ENCODE data around the gene NTM. TPM values are rescaled to one million over a fixed set of nuclear protein-coding genes. Genes with fewer than 3 reads are reported as not detected.

The NTM gene
- total and polyA plus RNA-seq, 12 donors: 0.26 to 11.5 (median 4.0) TPM

DNA sequence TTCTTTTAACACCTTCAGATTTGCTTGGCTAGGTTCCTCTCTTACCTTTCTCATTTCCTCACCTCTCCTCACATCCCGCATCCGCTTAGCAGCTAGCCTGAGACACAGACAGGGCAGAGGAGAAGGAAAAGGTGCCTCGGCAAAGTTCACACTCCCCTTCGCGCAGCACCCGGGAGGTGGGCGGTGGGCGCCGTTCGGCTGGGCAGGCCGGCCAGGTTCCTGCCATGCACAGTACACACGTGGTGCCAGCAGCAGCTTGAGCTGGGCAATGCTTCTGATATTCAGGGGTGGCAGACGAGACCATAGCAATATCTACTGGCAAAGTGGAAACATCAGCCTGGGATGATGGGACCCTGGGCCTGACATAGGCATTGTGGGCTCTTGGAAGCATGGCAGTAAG is 3.3 kb downstream of the NTM start:
- H3K27me3 ChIP-seq: peaks cover 19% of the 10 kb centered on the region
- no peak for DNase-seq
- H3K36me3 ChIP-seq (replicated peaks in 1 of 2): no peaks in the 10 kb centered on the region
- no peak for TF ChIP-seq POLR2A (IDR thresholded peaks at IDR 0.05)
- TF ChIP-seq, protein P1, sequence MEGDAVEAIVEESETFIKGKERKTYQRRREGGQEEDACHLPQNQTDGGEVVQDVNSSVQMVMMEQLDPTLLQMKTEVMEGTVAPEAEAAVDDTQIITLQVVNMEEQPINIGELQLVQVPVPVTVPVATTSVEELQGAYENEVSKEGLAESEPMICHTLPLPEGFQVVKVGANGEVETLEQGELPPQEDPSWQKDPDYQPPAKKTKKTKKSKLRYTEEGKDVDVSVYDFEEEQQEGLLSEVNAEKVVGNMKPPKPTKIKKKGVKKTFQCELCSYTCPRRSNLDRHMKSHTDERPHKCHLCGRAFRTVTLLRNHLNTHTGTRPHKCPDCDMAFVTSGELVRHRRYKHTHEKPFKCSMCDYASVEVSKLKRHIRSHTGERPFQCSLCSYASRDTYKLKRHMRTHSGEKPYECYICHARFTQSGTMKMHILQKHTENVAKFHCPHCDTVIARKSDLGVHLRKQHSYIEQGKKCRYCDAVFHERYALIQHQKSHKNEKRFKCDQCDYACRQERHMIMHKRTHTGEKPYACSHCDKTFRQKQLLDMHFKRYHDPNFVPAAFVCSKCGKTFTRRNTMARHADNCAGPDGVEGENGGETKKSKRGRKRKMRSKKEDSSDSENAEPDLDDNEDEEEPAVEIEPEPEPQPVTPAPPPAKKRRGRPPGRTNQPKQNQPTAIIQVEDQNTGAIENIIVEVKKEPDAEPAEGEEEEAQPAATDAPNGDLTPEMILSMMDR (IDR thresholded peaks at IDR 0.05): no peak
- intact Hi-C loops (cut with DNase I): no loop called here
- WGBS, 4 donors: 81 to 95% (median 83%) methylated on average over 12 to 13 of the region's 13 CpGs
- H3K9me3 ChIP-seq (replicated peaks in 1 of 3): no peaks in the 10 kb centered on the region
- H3K27ac ChIP-seq: no peak overlapping the region
- peaks cover 4 to 8% of the 10 kb centered on the region in 2 donors for H3K4me1 ChIP-seq (replicated peaks in 1 of 2)
- no peak overlapping the region for H3K4me3 ChIP-seq

DNA sequence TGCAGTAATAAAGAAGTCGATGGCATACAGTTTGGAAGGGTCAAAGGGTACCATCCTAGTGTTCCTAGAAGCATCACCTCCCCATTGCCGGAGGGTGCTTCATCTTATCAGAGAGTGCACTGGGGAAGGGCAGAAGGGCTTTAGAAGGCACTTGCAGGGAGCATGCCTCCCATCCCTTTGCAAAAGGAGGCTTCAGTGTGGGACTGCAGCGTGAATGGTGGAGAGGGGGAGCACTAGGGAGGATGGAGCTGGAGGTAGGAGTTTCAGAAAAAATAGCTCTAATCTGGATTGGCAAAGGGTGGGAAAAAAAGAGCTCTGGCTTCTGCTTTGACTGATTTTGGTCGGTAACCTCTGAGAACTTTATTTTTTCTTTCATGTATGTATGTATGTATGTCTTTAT is 5.0 kb downstream of the NTM start:
- no peaks in the 10 kb centered on the region for H3K36me3 ChIP-seq (replicated peaks in 1 of 2)
- H3K27me3 ChIP-seq: peaks cover 19% of the 10 kb centered on the region
- DNase-seq: no peak
- intact Hi-C loops (cut with DNase I): no loop called here
- 61 to 69% (median 64%) methylated on average over 4 of the region's 4 CpGs for WGBS, 4 donors
- H3K4me3 ChIP-seq: no peak overlapping the region
- no peak overlapping the region for H3K27ac ChIP-seq
- TF ChIP-seq, protein P1 (IDR thresholded peaks at IDR 0.05): no peak
- H3K9me3 ChIP-seq (replicated peaks in 1 of 3): no peaks in the 10 kb centered on the region
- H3K4me1 ChIP-seq (replicated peaks in 1 of 2): peaks cover 4 to 8% of the 10 kb centered on the region in 2 donors

DNA sequence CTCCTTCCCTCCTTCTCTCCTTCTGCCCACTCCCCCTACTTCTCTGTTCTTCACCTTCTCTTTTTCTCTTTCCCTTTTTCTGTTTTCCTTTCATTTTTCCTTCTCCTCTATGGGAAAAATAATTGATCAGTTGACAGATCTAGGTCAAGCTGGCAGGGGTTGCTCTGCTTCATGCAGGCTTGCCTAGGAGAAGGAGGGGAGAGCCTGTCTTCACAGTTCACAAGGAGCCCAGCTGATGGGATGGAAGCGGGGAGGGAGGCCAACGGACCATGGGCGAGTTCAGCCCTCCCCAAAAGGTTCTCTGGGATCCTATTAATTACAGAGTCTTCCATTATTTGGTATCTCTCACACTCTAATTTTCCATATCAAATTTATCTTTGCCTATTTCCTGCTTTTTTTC is 5.5 kb downstream of the NTM start:
- 39 to 65% (median 50%) methylated on average over 3 of the region's 3 CpGs for WGBS, 4 donors
- no peaks in the 10 kb centered on the region for H3K36me3 ChIP-seq (replicated peaks in 1 of 2)
- intact Hi-C loops (cut with DNase I): no loop called here
- DNase-seq: no peak
- H3K27me3 ChIP-seq: peaks cover 19% of the 10 kb centered on the region
- H3K27ac ChIP-seq: no peak overlapping the region
- H3K4me1 ChIP-seq (replicated peaks in 1 of 2): peaks cover under 1 to 5% of the 10 kb centered on the region in 2 donors
- H3K4me3 ChIP-seq: no peak overlapping the region
- no peaks in the 10 kb centered on the region for H3K9me3 ChIP-seq (replicated peaks in 1 of 3)
- TF ChIP-seq, protein P1 (IDR thresholded peaks at IDR 0.05): no peak
- no peak for TF ChIP-seq POLR2A (IDR thresholded peaks at IDR 0.05)

- no peaks in the 10 kb centered on the region for H3K4me1 ChIP-seq (replicated peaks in 1 of 2)
- no peak overlapping the region for H3K27ac ChIP-seq
- WGBS, 4 donors: 75 to 90% (median 84%) methylated on average over 1 of the region's 1 CpG
- no peaks in the 10 kb centered on the region for H3K36me3 ChIP-seq (replicated peaks in 1 of 2)
- no peak for DNase-seq
- H3K27me3 ChIP-seq: peaks cover 6% of the 10 kb centered on the region
- no peak overlapping the region for H3K4me3 ChIP-seq
- no peaks in the 10 kb centered on the region for H3K9me3 ChIP-seq (replicated peaks in 1 of 3)
- no peak for TF ChIP-seq POLR2A (IDR thresholded peaks at IDR 0.05)
- intact Hi-C loops (cut with DNase I): no loop called here
These were observed 8.5 kb downstream of the NTM start for GRCh38 chr11:131378931-131379330.

GRCh38 chr11:131385763-131386390 is 15.5 kb downstream of the NTM start:
- Histone ChIP-seq H3K27me3 (no peaks in the 10 kb centered on the region), H3K36me3 (replicated peaks in 1 of 2) (no peaks in the 10 kb centered on the region), H3K4me3 (no peak overlapping the region), H3K27ac (no peak overlapping the region), H3K9me3 (replicated peaks in 1 of 3) (no peaks in the 10 kb centered on the region), H3K4me1 (replicated peaks in 1 of 2) (no peaks in the 10 kb centered on the region)
- TF ChIP-seq, protein P1 (IDR thresholded peaks at IDR 0.05): no peak
- no peak for TF ChIP-seq POLR2A (IDR thresholded peaks at IDR 0.05)
- no peak for DNase-seq
- WGBS, 4 donors: 76 to 90% (median 84%) methylated on average over 4 of the region's 4 CpGs
- intact Hi-C loops (cut with DNase I): no loop called here

Data from adrenal gland (tissue), 12 donors.